ENCODE measurements around the gene BMP6.

- TF ChIP-seq TAF1 (IDR thresholded peaks at IDR 0.05; ENCODE audit: borderline replicate concordance, insufficient read depth, low read length) (no peak), POLR2AphosphoS5 (IDR thresholded peaks at IDR 0.05; ENCODE audit: low read depth, low read length) (no peak)
Measured at GRCh38 chr6:7737867-7738266, 12.0 kb downstream of the BMP6 start.
